Activated T-cell treated with anti-CD3 and anti-CD28 coated beads for 1 hour (primary cell): ENCODE results near the gene LENEP.

Experiments
- DNase-seq: peaks from one replicate; pipeline ENCODE4 v3.0.0-alpha.2; 2020; ENCODE audit warnings: low read depth

The LENEP gene

GRCh38 chr1:154999571-155000410, 6.4 kb downstream of the LENEP start:
- DNase-seq = no peak

GRCh38 chr1:155000411-155000725, 7.0 kb downstream of the LENEP start:
- DNase-seq = no peak

- peak; percentile 66 for DNase-seq
Measured at GRCh38 chr1:155000726-155001424, 7.5 kb downstream of the LENEP start.

- DNase-seq = no peak
Measured at GRCh38 chr1:155001425-155001674, 8.0 kb downstream of the LENEP start.

GRCh38 chr1:155001675-155002463, 8.5 kb downstream of the LENEP start:
- peak; percentile 97 for DNase-seq

GRCh38 chr1:155002464-155003226, 9.3 kb downstream of the LENEP start, which contains the start of gene ZBTB7B:
Gene ZBTB7B (plus strand): TSS chr1:155002802. CDS start chr1:155014661, 11,859 bp downstream.
- DNase-seq = no peak

GRCh38 chr1:155003227-155003765, 9.9 kb downstream of the LENEP start:
- DNase-seq = no peak

GRCh38 chr1:155003766-155004351, 10.5 kb downstream of the LENEP start:
- no peak for DNase-seq

GRCh38 chr1:155004352-155005075, 11.1 kb downstream of the LENEP start:
- DNase-seq = no peak

- no peak for DNase-seq
Measured at GRCh38 chr1:155005076-155006011, 12.0 kb downstream of the LENEP start.

- DNase-seq = no peak
Measured at GRCh38 chr1:155006601-155007101, 13.3 kb downstream of the LENEP start.

GRCh38 chr1:155007251-155007828, 14.0 kb downstream of the LENEP start:
- DNase-seq = no peak

- DNase-seq = no peak
Measured at GRCh38 chr1:155008015-155008941, 14.9 kb downstream of the LENEP start.

GRCh38 chr1:155009221-155009711, 15.9 kb downstream of the LENEP start:
- no peak for DNase-seq

- DNase-seq = no peak
Measured at GRCh38 chr1:155009742-155010141, 16.4 kb downstream of the LENEP start.

GRCh38 chr1:155010211-155010918, 17.0 kb downstream of the LENEP start:
- no peak for DNase-seq

GRCh38 chr1:155011004-155011416, 17.6 kb downstream of the LENEP start:
- no peak for DNase-seq
